Fibroblast of mammary gland (primary cell): ENCODE data around the gene RNF166.

Experiments used
- DNase-seq: peaks from one replicate; pipeline ENCODE4 v3.0.0-alpha.2; 2010; ENCODE audit warnings: low read depth
- H3K4me3 ChIP-seq: 2 replicates; pipeline ENCODE4 v1.5.1; 2011; ENCODE audit warnings: low read depth, mild to moderate bottlenecking, low read length, moderate library complexity; ENCODE audit not compliant: control insufficient read depth
- TF ChIP-seq, protein P1 (sequence below): conservative IDR thresholded peaks from 2 replicates; pipeline ENCODE4 v1.5.1; 2011; ENCODE audit warnings: low read depth, low read length, inconsistent platforms; ENCODE audit not compliant: control insufficient read depth, insufficient read depth

Gene RNF166, protein sequence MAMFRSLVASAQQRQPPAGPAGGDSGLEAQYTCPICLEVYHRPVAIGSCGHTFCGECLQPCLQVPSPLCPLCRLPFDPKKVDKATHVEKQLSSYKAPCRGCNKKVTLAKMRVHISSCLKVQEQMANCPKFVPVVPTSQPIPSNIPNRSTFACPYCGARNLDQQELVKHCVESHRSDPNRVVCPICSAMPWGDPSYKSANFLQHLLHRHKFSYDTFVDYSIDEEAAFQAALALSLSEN

DNA sequence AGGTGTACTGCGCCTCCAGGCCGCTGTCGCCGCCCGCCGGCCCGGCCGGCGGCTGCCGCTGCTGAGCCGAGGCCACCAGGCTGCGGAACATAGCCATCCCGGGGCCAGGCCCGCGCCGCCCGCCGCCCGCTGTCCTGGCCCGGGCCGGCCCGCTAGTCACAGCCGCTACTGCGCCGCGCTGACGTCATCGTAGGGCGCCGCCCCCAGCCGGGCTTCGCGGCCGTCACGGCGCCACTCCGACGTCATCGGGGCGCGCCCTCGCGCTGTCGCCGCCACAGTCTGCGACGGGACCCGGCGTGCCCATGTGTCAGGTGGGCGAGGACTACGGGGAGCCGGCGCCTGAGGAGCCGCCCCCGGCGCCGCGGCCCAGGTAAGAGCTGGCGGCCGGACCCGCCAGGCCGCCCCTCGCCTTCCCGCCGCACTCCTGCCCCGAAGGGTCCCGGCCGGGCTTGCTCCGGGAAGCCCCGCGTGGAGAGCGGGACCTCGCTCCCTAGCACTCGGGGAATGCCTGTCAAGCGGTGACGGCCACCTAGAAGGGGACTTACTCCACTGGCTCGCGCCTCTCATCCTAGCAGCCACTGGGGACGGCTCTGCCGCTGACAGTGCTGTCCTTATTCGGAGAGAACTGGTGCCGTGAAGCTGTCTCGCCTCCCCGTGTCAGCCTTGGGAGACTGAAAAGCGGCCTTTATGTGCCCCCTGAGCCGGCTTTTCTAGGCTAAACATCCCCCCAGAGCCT lies at the start of gene RNF166, which contains the start of gene CTU2:
Gene RNF166 (minus strand): TSS at position 180 of the 736 bp plus-strand sequence. CDS start 83 bp downstream, at position 97.
Gene CTU2 (plus strand): TSS at position 275 of the 736 bp plus-strand sequence. CDS start 28 bp downstream, at position 303.
- peak; percentile 81 for DNase-seq
- peak within 1 kb of the TSS; percentile 91 for H3K4me3 ChIP-seq
- TF ChIP-seq, protein P1, sequence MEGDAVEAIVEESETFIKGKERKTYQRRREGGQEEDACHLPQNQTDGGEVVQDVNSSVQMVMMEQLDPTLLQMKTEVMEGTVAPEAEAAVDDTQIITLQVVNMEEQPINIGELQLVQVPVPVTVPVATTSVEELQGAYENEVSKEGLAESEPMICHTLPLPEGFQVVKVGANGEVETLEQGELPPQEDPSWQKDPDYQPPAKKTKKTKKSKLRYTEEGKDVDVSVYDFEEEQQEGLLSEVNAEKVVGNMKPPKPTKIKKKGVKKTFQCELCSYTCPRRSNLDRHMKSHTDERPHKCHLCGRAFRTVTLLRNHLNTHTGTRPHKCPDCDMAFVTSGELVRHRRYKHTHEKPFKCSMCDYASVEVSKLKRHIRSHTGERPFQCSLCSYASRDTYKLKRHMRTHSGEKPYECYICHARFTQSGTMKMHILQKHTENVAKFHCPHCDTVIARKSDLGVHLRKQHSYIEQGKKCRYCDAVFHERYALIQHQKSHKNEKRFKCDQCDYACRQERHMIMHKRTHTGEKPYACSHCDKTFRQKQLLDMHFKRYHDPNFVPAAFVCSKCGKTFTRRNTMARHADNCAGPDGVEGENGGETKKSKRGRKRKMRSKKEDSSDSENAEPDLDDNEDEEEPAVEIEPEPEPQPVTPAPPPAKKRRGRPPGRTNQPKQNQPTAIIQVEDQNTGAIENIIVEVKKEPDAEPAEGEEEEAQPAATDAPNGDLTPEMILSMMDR = no peak

DNA sequence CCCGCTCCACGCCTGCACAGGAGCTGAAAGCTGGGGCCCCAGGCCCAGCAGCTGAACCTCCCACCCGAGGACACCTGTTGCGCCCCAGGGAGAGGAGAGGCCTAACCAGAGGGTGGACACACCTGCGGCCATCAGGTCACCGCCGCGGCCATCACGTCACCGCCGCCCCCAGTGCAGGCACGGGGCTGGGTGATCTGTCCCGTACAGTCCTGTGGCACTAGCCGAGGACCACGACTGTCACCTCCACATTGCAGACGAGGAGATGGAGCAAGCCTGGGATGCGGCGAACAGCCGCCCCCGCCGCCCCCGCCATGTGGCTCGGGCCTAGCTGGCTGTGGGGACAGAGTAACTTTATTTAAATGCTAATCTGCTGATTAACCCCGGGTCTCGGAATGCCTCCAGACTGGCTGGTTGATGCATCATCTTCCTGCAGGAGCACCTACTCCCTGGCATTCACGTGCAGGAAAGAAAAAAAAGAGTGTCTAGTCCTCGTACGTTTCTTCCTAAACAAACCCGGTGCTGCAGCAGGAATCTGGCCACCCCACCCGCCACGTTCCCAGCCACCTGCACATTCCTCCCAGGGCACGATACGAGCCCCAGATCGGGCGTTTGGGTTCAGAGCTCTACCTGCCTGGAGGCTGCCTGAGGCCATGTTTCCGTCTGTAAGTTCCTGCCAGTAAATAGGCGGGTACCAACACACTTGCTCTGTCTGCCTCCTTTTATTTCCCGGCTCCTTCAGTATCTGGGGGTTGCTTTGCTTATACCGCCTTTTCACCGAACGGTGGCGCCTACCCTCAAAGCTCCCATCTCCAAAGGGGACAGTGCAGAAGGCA lies 48.9 kb upstream of the RNF166 start:
- H3K4me3 ChIP-seq = no peak overlapping the region
- TF ChIP-seq, protein P1 = no peak
- DNase-seq = peak; percentile 61

DNA sequence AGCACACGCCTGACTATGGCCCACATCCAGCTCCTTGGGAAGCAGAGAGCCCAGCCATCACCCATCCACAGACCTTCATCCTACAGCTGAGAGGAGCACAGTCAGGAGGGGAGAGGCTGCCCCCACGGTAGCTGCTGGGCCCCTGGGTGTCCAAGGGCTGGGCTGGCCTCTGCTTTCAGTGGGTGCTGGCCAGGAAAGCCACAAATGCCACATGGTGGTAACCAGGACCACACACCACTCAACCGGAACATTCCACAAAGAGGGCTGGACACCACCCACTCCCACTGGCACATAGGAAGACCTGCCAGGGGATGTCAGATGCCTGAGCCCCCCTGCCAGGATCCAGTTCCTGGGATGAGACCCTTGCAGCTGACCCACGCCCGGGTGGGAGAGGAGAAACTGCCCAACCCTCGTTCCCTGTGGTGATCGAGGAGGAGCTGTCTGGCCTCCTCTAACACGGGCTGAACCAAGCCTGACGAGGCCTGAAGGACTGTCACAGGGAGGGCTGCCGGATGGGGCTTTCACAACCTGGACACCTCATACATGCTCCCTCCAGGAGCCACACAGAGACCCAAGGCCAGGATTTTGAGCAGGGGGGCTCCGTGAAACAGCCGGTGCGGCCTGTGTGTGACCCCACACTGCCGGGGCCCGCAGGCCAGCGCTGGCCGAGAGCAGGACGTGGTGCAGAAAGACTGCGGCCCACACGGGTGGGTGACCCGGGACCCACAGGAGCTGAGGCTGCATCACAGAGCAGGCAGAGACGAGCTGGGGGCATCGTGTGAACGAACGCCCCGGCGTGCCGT lies 48.1 kb upstream of the RNF166 start:
- no peak for DNase-seq
- TF ChIP-seq, protein P1 = no peak
- no peak overlapping the region for H3K4me3 ChIP-seq

DNA sequence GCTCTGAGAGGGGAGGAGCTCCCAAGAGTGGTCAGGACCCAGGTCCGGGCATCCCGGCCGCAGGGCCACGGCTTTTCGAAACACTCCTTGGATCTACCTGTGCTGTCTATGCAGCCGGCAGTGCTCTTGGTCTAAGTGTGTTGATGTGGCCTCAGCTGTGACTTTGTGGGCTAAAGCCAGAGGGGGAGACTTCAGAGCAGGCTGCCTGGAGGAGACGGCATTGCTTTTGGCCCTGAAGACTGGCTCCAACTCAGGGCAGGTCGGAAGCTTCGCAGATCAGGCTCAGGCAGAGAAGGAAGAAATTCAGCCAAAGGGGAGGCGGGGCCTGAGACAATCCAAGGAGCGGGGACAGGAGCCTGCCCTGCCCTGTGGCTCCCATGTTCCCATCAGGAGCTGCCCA lies 47.4 kb upstream of the RNF166 start:
- no peak overlapping the region for H3K4me3 ChIP-seq
- TF ChIP-seq, protein P1 = no peak
- no peak for DNase-seq

DNA sequence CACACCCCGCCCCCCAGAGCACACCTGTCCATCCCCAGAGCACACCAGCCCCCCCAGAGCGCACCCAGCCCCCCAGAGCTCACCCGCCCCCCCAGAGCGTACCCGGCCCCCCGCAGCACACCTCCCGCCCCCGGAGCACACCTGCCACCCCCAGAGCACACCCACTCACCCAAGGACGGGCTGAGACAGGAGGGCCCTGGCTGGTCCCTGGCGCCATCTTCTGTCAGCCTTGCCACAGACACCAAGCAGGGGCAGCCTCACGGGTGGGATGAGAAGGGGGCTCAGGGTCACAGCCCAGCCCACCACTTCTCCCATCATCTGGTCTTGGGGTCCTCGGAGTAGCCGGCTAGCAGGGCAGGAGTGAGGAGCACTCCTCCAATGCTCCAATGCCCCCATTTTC lies 47.0 kb upstream of the RNF166 start:
- TF ChIP-seq, protein P1 = no peak
- no peak overlapping the region for H3K4me3 ChIP-seq
- DNase-seq = no peak
